Heart left ventricle (tissue), 13 donors: Measurements from ENCODE around the gene VSIG10L2.

Experiments
- POLR2A ChIP-seq, 2 donors: fragments of 450-650 bp; IDR thresholded peaks; one replicate each; pipeline ENCODE4 v1.6.1; 2017; ENCODE audit warnings: antibody characterized with exemption in 2 of 2, mild to moderate bottlenecking in 2 of 2, moderate library complexity in 2 of 2
- TF ChIP-seq, protein P1 (sequence below), 12 donors: fragments of 200-600 bp; sonication (generic) in 4 of 12; IDR thresholded peaks; one replicate each; pipeline versions ENCODE4 v1.5.0 to v1.8.0; 2018 to 2022; ENCODE audit warnings: antibody characterized with exemption in 12 of 12, mild to moderate bottlenecking in 5 of 12
- donor health status: ischemic (EF 13 %, LVEDD 7.1; RV severe dilation, severe dysfunction).
- donor health status: DM: no; HTN: yes; CAD: no.
- donor health status: DM: no; HTN: no; CAD: no.
- donor health status: ischemic (EF 25% LVEDD 6.9; RV normal size, moderate dysfunction).
- donor health status: ischemic (EF 25% LVEDD 5.7; RV mildly dilated, moderate dysfunction).
- donor health status: ischemic (EF 35%, LVEDD 5.7; RV mildly dilated, moderate dysfunction).
- donor health status: nonischemic (EF 11% LVEDD 7.7; RV severe dilation, severe dysfunction).
- donor health status: DM: yes; HTN: yes; CAD: no.
- donor health status: PGD.
- donor health status: ischemic (EF 29% LVEDD 5.4; RV normal size, mild dysfunction).
- donor health status: nonischemic (EF 23%, LVEDD 6.1; RV moderate dilation, normal function).

DNA sequence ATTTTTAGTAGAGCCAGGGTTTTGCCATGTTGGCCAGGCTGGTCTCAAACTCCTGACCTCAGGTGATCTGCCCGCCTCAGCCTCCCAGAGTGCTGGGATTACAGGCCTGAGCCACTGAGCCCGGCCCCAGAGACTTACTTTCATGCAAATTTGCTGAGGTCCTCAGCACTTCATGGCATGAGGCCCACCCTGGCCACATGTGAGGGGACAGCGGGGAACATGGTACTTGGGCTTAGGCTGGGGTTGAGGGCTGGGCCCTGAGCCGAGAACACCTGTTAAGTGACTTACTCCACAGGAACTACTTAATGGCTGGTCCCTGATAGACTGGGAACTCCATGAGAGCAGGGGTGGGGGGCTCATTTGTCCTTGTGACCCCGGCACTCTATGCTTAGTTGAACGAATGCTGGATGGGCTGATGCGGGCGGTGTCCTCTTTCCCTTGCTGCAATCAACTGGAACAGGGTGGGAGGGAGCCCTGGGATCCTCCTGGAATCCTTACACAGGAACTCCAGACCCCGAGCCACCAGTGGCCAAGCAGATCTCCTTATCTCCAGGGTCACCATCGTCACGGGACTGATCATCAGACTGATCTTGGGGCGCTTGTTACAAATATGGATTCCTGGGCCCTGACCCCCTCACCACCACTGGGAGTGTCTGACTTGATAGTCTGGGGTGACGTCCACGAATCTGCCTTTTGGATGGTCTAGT is 1.0 kb downstream of the VSIG10L2 start:
- TF ChIP-seq, protein P1, sequence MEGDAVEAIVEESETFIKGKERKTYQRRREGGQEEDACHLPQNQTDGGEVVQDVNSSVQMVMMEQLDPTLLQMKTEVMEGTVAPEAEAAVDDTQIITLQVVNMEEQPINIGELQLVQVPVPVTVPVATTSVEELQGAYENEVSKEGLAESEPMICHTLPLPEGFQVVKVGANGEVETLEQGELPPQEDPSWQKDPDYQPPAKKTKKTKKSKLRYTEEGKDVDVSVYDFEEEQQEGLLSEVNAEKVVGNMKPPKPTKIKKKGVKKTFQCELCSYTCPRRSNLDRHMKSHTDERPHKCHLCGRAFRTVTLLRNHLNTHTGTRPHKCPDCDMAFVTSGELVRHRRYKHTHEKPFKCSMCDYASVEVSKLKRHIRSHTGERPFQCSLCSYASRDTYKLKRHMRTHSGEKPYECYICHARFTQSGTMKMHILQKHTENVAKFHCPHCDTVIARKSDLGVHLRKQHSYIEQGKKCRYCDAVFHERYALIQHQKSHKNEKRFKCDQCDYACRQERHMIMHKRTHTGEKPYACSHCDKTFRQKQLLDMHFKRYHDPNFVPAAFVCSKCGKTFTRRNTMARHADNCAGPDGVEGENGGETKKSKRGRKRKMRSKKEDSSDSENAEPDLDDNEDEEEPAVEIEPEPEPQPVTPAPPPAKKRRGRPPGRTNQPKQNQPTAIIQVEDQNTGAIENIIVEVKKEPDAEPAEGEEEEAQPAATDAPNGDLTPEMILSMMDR (IDR thresholded peaks at IDR 0.05): no peak
- no peak for TF ChIP-seq POLR2A (IDR thresholded peaks at IDR 0.05)
